GM18519 (cell line): ENCODE data around the gene ECHDC1.

Experiments used
- ATAC-seq: cut with Tn5 transposase; IDR thresholded peaks from one replicate; pipeline ENCODE4 v1.9.1; 2021; ENCODE audit warnings: mild to moderate bottlenecking, moderate library complexity; ENCODE audit not compliant: unreplicated experiment, low FRiP score

Gene ECHDC1

GRCh38 chr6:127243501-127243900, 99.9 kb downstream of the ECHDC1 start:
- no peak for ATAC-seq
